H1 (cell line): ENCODE results near the gene GNAO1. TPM values are rescaled to one million over a fixed set of nuclear protein-coding genes. Genes with fewer than 3 reads are reported as not detected.

ENCODE experiments used
- CTCF ChIA-PET: fragments of 300-600 bp; sonication (Branson Sonifier 250); formaldehyde crosslinking; loops from one replicate; lab custom pipeline; 2021; ENCODE audit not compliant: partially characterized antibody; lab: Charles Lee
- POLR2A ChIA-PET: fragments of 300-600 bp; sonication (Branson Sonifier 250); formaldehyde crosslinking; loops from one replicate; lab custom pipeline; 2021; ENCODE audit warnings: inconsistent platforms; ENCODE audit not compliant: partially characterized antibody; lab: Charles Lee
- DNase-seq, 2 experiments: peaks; one replicate each; pipeline versions ENCODE4 v3.0.0 to v3.0.0-alpha.2; 2010 to 2022; ENCODE audit warnings: low spot score in 2 of 2, low read depth in 1 of 2, mixed read lengths in 1 of 2
- FAIRE-seq: peaks from 2 replicates; lab custom pipeline; 2011; peaks lifted over from hg19 to GRCh38; lab: Jason Lieb, UNC
- H2AFZ ChIP-seq: 2 replicates; pipeline ENCODE4 v1.8.1; 2012; ENCODE audit warnings: low read length, inconsistent platforms
- H2AK5ac ChIP-seq: 2 replicates; pipeline ENCODE4 v1.6.1; 2013; ENCODE audit warnings: low read depth, low read length
- H2BK120ac ChIP-seq: replicated peaks from 2 replicates; pipeline ENCODE3; 2013; ENCODE audit warnings: low read depth, low read length, inconsistent platforms
- H2BK12ac ChIP-seq: 2 replicates; pipeline ENCODE4 v1.6.1; 2013; ENCODE audit warnings: low read depth, low read length
- H2BK15ac ChIP-seq: 2 replicates; pipeline ENCODE4 v1.6.1; 2013; ENCODE audit warnings: low read length
- H2BK20ac ChIP-seq: 2 replicates; pipeline ENCODE4 v1.6.1; 2013; ENCODE audit warnings: low read length
- H2BK5ac ChIP-seq: 2 replicates; pipeline ENCODE4 v1.6.1; 2013; ENCODE audit warnings: low read depth, low read length
- H3K14ac ChIP-seq: 2 replicates; pipeline ENCODE4 v1.6.1; 2013; ENCODE audit warnings: inconsistent platforms; ENCODE audit not compliant: insufficient read length
- H3K18ac ChIP-seq: 2 replicates; pipeline ENCODE4 v1.6.1; 2013; ENCODE audit warnings: low read length; ENCODE audit errors: extremely low read depth
- H3K23ac ChIP-seq: 2 replicates; pipeline ENCODE4 v1.6.1; 2013; ENCODE audit warnings: inconsistent platforms; ENCODE audit not compliant: insufficient read length
- H3K23me2 ChIP-seq: 2 replicates; pipeline ENCODE4 v1.6.1; 2013; ENCODE audit warnings: low read depth, low read length
- H3K27ac ChIP-seq: 2 replicates; pipeline ENCODE4 v1.6.1; 2011; ENCODE audit warnings: low read depth, low read length, inconsistent platforms
- H3K27me3 ChIP-seq, 4 experiments: replicated peaks in 1 of 4; 1 replicate in 1 of 4; 2 replicates in 3 of 4; pipeline versions ENCODE4 v1.6.1 to v1.8.1; 2011 to 2013; ENCODE audit warnings: low read length in 3 of 4, mild to moderate bottlenecking in 3 of 4, inconsistent platforms in 2 of 4, mixed read lengths in 2 of 4, moderate library complexity in 1 of 4; ENCODE audit not compliant: control insufficient read depth in 3 of 4, insufficient read depth in 3 of 4; ENCODE audit errors: extremely low read depth in 1 of 4
- H3K36me3 ChIP-seq, 4 experiments: 2 replicates each; pipeline versions ENCODE4 v1.6.1 to v1.8.1; 2011 to 2013; ENCODE audit warnings: mild to moderate bottlenecking in 4 of 4, low read length in 3 of 4, moderate library complexity in 2 of 4, control low read depth in 1 of 4, inconsistent platforms in 1 of 4; ENCODE audit not compliant: insufficient read depth in 4 of 4, control insufficient read depth in 2 of 4
- H3K4ac ChIP-seq: replicated peaks from 2 replicates; pipeline ENCODE3; 2013; ENCODE audit warnings: low read length, low read depth, mixed read lengths, inconsistent platforms; ENCODE audit not compliant: insufficient read length
- H3K4me1 ChIP-seq, 4 experiments: replicated peaks in 1 of 4; 1 replicate in 1 of 4; 2 replicates in 3 of 4; pipeline versions ENCODE4 v1.6.1 to v1.8.1; 2011 to 2013; ENCODE audit warnings: low read length in 3 of 4, inconsistent platforms in 2 of 4, mixed read lengths in 1 of 4; ENCODE audit not compliant: insufficient read depth in 4 of 4, control insufficient read depth in 3 of 4
- H3K4me2 ChIP-seq, 2 experiments: 2 replicates each; pipeline versions ENCODE4 v1.6.1 to v1.8.1; 2011 to 2013; ENCODE audit warnings: low read depth in 2 of 2, low read length in 2 of 2, control low read depth in 1 of 2, inconsistent platforms in 1 of 2, mild to moderate bottlenecking in 1 of 2; ENCODE audit not compliant: insufficient read depth in 1 of 2
- H3K4me3 ChIP-seq, 4 experiments: fragments of 200-600, 300-600 bp in 1 of 4; sonication (generic), shearing (Covaris generic), sonication (Bioruptor Twin) in 1 of 4; 2 replicates each; pipeline versions ENCODE4 v1.5.1 to v1.8.1; 2011 to 2016; ENCODE audit warnings: low read length in 4 of 4, low read depth in 3 of 4, control low read depth in 2 of 4, inconsistent platforms in 2 of 4, mild to moderate bottlenecking in 2 of 4, mixed read lengths in 1 of 4, moderate library complexity in 1 of 4; ENCODE audit not compliant: insufficient read depth in 2 of 4; ENCODE audit errors: extremely low read depth in 1 of 4
- H3K56ac ChIP-seq: replicated peaks from 2 replicates; pipeline ENCODE3; 2013; ENCODE audit warnings: low read depth, mild to moderate bottlenecking, mixed read lengths, low read length, inconsistent platforms; ENCODE audit not compliant: insufficient read length
- H3K79me1 ChIP-seq: 2 replicates; pipeline ENCODE4 v1.6.1; 2013; ENCODE audit warnings: low read depth, low read length, control low read depth
- H3K79me2 ChIP-seq, 2 experiments: 2 replicates each; pipeline versions ENCODE4 v1.6.1 to v1.8.1; 2012 to 2013; ENCODE audit warnings: low read length in 2 of 2, mild to moderate bottlenecking in 2 of 2, inconsistent platforms in 1 of 2; ENCODE audit not compliant: insufficient read depth in 2 of 2, control insufficient read depth in 1 of 2
- H3K9ac ChIP-seq, 4 experiments: replicated peaks in 1 of 4; 1 replicate in 1 of 4; 2 replicates in 3 of 4; pipeline versions ENCODE4 v1.6.1 to v1.8.1; 2011 to 2013; ENCODE audit warnings: low read depth in 3 of 4, low read length in 3 of 4, control low read depth in 2 of 4, mild to moderate bottlenecking in 2 of 4, moderate library complexity in 2 of 4, inconsistent platforms in 1 of 4; ENCODE audit errors: extremely low read depth in 1 of 4
- H3K9me3 ChIP-seq, 2 experiments: 2 replicates each; pipeline versions ENCODE4 v1.6.1 to v1.8.1; 2012 to 2013; ENCODE audit warnings: mild to moderate bottlenecking in 2 of 2, moderate library complexity in 2 of 2, control low read depth in 1 of 2, inconsistent platforms in 1 of 2, low read depth in 1 of 2, low read length in 1 of 2, mixed read lengths in 1 of 2; ENCODE audit not compliant: insufficient read depth in 2 of 2
- H4K20me1 ChIP-seq, 2 experiments: replicated peaks in 1 of 2; 2 replicates each; pipeline versions ENCODE3 to v1.8.1; 2011 to 2013; ENCODE audit warnings: inconsistent platforms in 2 of 2, low read length in 2 of 2, mild to moderate bottlenecking in 1 of 2; ENCODE audit not compliant: insufficient read depth in 2 of 2, control insufficient read depth in 1 of 2
- H4K5ac ChIP-seq: 2 replicates; pipeline ENCODE4 v1.6.1; 2013; ENCODE audit warnings: low read length, low read depth, mixed read lengths, inconsistent platforms; ENCODE audit not compliant: insufficient read length
- H4K8ac ChIP-seq: 2 replicates; pipeline ENCODE4 v1.8.0; 2013; ENCODE audit warnings: mild to moderate bottlenecking, moderate library complexity, low read length, inconsistent platforms; ENCODE audit not compliant: insufficient read depth; ENCODE audit errors: extremely low read depth
- H4K91ac ChIP-seq: replicated peaks from 2 replicates; pipeline ENCODE3; 2013; ENCODE audit warnings: low read length, mixed read lengths, inconsistent platforms; ENCODE audit not compliant: insufficient read length
- ATF3 ChIP-seq: IDR thresholded peaks from 2 replicates; pipeline ENCODE4 v1.6.1; 2011; ENCODE audit warnings: low read depth, mild to moderate bottlenecking, low read length; ENCODE audit not compliant: insufficient read depth
- E2F6 ChIP-seq: IDR thresholded peaks from 2 replicates; pipeline ENCODE4 v1.6.1; 2012; ENCODE audit warnings: inconsistent platforms
- GABPA ChIP-seq: IDR thresholded peaks from 2 replicates; pipeline ENCODE4 v1.6.1; 2011; ENCODE audit warnings: mild to moderate bottlenecking, low read length, moderate library complexity, borderline replicate concordance; ENCODE audit not compliant: insufficient read depth
- NANOG ChIP-seq: IDR thresholded peaks from 2 replicates; pipeline ENCODE4 v1.6.1; 2011; ENCODE audit warnings: low read length, low read depth, mild to moderate bottlenecking, inconsistent platforms; ENCODE audit not compliant: insufficient read depth, poor library complexity, severe bottlenecking
- PHF8 ChIP-seq: fragments of 200-600 bp; sonication (generic); conservative IDR thresholded peaks from 2 replicates; pipeline ENCODE4 v1.7.1; 2012; ENCODE audit warnings: low read depth, mild to moderate bottlenecking, inconsistent platforms, low read length, moderate library complexity
- RNF2 ChIP-seq: fragments of 200-900, 300-1000 bp; sonication (generic); IDR thresholded peaks from 2 replicates; pipeline ENCODE4 v1.7.1; 2016; ENCODE audit warnings: borderline replicate concordance, low read depth, mild to moderate bottlenecking, antibody characterized with exemption, low read length; ENCODE audit not compliant: poor library complexity, severe bottlenecking; ENCODE audit errors: missing control alignments
- SP1 ChIP-seq: IDR thresholded peaks from 2 replicates; pipeline ENCODE4 v1.6.1; 2011; ENCODE audit warnings: low read depth, low read length
- TCF12 ChIP-seq: IDR thresholded peaks from 2 replicates; pipeline ENCODE4 v1.6.1; 2011; ENCODE audit warnings: low read depth, mild to moderate bottlenecking, low read length
- WGBS, 2 experiments: shearing (Covaris generic) in 1 of 2; methylation state at CpG; one replicate each; pipeline versions ENCODE4 v1.1.6 to v1.1.7; 2013 to 2015; ENCODE audit warnings: low lambda C conversion rate in 2 of 2, mixed read lengths in 2 of 2, inconsistent platforms in 1 of 2, low coverage in 1 of 2, missing lambda C conversion rate in 1 of 2; ENCODE audit not compliant: insufficient replicate concordance in 2 of 2, insufficient coverage in 1 of 2, insufficient read length in 1 of 2; ENCODE audit errors: extremely low coverage in 1 of 2, missing lambda C conversion rate in 1 of 2; 5-methylcytosine and 5-hydroxymethylcytosine counted together
- polyA plus RNA-seq, 7 experiments: library from polyadenylated mRNA; depleted of rRNA in 3 of 7; stranded (reverse) in 5 of 7; unstranded in 2 of 7; fragments of >200 nt in 5 of 7; fragments of 200-250 nt in 2 of 7; gene quantifications; 1 replicate in 5 of 7; 2 replicates in 1 of 7; 4 replicates in 1 of 7; pipeline versions ENCODE4 v1.2.1 to v1.2.3, GENCODE V29; 2011 to 2013; ENCODE audit warnings: missing spikeins in 2 of 7, mixed read lengths in 2 of 7
- total RNA-seq: library from RNA; stranded (reverse); fragmentation: NEBNext Ultra II Directional; extraction: Animal tissue kit (Norgen Biotek cat#: 25700); gene quantifications from 2 replicates; pipeline ENCODE4 v1.2.1, GENCODE V29; 2021

Gene GNAO1
- total and polyA plus RNA-seq, 2 of the 8 experiments (the other 6 are each of a cell fraction or from before 2014, with no cell fraction given): 6.7 to 34.4 TPM

- Histone ChIP-seq H4K5ac (no peak overlapping the region), H2BK5ac (no peak overlapping the region), H3K36me3 (no peaks in the 10 kb centered on the region), H3K4me3 (no peak overlapping the region), H3K18ac (no peak overlapping the region), H3K9me3 (no peaks in the 10 kb centered on the region), H3K14ac (no peak overlapping the region), H2AFZ (no peak overlapping the region), H3K79me1 (no peaks in the 10 kb centered on the region), H4K91ac (no peak overlapping the region), H4K8ac (no peak overlapping the region), H2BK15ac (no peak overlapping the region), H4K20me1 (peaks cover 0 to 1% of the 10 kb centered on the region in 2 experiments), H2BK20ac (no peak overlapping the region), H2BK120ac (no peak overlapping the region), H2BK12ac (no peak overlapping the region), H3K4ac (no peak overlapping the region), H3K27me3 (no peaks in the 10 kb centered on the region), H3K27ac (no peak overlapping the region), H3K23me2 (no peaks in the 10 kb centered on the region; the same call in 1 of the 2 replicates), H2AK5ac (no peak overlapping the region), H3K79me2 (no peaks in the 10 kb centered on the region), H3K56ac (no peak overlapping the region), H3K4me1 (no peaks in the 10 kb centered on the region), H3K23ac (no peak overlapping the region), H3K9ac (no peak overlapping the region), H3K4me2 (no peak overlapping the region)
- TF ChIP-seq PHF8 (no peak), RNF2 (no peak), SP1 (no peak), NANOG (no peak), TCF12 (no peak), GABPA (no peak), ATF3 (no peak), E2F6 (no peak)
- FAIRE-seq (no peak), DNase-seq (no peak)
- 93% methylated on average over 16 of the region's 22 CpGs; no CpG with 5 or more reads in 1 of the 2 experiments for WGBS, 2 experiments
- ChIA-PET POLR2A (interaction anchor here (1.6 kb wide), 1 partner anchor 11 kb away, joined by 3 read pairs; no protein-coding TSS in a partner anchor), CTCF (interaction anchor here (0.6 to 7.9 kb wide), 13 partner anchors 11 to 484 kb away, joined by 3 to 61 read pairs (median 4); no protein-coding TSS in a partner anchor)
These were observed 137.2 kb downstream of the GNAO1 start for GRCh38 chr16:56328276-56329022.
